HG02870 (cell line): ENCODE data around the gene ZNF212.
"Not testable (repeated sequence)": the region's sequence is repeated elsewhere in the genome, so short reads cannot be mapped to it uniquely, and the experiment has no call there.

ENCODE experiments used
- ATAC-seq: cut with Tn5 transposase; IDR thresholded peaks from one replicate; pipeline ENCODE4 v1.9.1; 2021; ENCODE audit warnings: mild to moderate bottlenecking, moderate library complexity; ENCODE audit not compliant: unreplicated experiment

Gene ZNF212

DNA sequence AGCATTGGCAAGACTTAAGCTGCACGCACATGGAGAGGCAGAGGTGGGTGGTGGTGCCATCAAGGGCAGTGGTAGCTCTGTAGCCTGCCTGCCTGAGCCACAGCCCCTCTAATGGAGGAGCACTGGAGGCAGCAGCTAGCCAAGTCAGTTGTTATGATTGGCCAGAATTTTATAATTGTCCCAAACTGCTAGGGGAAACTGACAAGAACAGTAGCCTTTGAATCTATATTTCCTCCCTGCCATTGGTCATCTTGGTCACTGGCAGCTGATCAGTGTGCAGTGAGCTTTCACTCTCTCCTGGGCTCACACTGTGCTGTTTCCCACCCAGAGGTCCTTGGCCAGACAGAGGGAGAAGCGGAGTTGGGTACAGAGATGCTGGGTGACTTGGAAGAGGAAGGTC, 12.9 kb downstream of the ZNF212 start:
- no peak for ATAC-seq

DNA sequence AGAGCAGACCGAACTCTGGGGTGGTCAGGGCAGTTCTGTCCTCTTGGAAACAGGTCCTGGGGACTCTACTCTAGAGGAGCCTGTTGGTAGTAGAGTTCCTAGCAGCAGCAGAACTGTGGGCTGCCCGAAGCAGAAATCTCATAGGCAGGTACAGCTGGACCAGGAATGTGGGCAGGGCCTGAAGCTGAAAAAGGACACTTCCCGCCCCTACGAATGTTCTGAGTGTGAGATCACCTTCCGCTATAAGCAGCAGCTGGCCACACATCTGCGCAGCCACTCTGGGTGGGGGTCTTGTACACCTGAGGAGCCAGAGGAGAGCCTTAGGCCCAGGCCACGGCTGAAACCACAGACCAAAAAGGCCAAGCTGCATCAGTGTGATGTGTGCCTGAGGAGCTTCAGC, 14.2 kb downstream of the ZNF212 start:
- no peak for ATAC-seq

DNA sequence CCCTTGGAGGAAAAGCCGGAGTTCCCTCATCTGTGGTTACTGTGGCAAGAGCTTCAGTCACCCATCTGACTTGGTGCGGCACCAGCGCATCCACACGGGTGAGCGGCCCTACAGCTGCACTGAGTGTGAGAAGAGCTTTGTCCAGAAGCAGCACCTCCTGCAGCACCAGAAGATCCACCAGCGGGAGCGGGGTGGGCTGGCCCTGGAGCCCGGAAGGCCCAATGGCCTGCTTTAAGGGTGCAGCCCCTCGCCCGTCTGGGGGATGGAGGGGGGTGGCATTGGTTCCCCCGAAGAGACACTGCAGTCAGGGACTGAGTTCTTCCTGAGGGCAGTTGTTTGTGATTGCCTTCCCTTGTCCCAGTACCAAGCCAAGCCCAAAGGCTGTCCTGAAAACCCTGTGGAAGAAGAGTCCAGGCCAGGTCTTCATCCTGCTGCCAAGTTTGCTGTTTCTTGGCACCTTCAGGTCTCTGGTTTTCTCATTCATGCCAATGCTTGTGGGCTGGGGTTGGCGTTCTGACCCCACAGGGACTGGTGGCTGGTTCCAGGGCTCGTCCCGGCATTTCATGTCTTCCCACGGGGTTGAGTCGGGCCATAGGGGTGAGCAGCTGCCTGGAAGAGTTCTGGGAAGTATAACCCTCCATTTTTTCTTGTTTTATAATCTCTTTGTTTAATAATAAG, 14.9 kb downstream of the ZNF212 start:
- ATAC-seq, result no peak

DNA sequence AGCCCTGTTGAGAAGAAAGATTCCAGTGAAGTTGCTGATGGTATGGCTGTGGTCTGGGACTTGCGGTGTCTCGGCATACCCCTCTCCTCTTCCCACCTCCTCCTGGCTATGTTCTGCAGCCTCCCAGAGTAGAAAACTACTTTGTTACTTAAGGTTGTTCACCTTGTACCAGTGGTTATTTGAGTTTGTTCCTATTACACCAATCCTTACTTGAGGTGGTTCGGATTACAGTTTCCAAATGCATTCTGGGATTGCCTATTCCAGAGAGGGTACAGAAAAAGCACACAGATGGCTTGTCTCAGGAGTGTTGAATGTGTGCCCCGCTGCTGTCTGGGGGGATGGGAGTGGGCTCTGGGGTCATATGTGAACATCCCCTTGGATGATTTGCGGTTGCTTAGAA, 15.7 kb downstream of the ZNF212 start:
- no peak for ATAC-seq

DNA sequence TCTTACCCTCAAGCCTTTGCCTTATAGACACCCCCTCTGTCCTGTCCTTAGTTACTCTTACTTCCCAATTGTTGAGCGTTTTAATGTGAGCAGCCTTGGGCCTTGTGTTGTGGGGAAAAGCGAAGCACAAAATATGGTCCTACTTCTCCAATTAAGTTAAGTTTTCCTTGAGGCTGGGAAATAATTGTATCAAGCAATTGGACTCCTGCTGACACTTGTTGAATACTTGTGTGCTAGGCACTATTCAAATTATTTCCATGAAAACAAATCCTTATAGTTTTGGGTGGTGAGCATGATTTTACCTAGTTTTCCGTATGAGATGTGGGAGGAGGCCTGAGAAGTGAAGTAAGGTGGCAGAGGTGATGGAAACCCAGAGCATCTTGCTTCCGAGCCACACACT, 17.1 kb downstream of the ZNF212 start:
- no peak for ATAC-seq

DNA sequence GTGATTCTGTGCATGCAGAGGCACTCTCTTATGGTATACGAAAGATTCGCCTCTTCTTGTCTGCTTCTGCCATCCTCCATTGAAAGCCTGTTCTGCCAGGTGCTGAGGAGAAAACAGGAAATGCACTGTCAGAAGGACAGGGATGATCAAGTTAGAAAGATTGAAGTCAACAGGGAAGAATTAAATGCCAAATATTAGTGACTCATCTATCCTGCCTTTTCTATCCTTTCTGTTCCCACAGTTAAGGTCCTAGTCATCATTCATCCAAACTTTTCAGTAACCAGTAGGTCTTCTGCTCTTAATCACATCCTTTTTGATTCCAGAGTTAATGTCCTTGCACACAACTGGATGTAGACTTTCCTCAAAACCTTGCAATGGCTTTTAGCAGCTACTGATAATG, 17.7 kb downstream of the ZNF212 start:
- ATAC-seq, result no peak

DNA sequence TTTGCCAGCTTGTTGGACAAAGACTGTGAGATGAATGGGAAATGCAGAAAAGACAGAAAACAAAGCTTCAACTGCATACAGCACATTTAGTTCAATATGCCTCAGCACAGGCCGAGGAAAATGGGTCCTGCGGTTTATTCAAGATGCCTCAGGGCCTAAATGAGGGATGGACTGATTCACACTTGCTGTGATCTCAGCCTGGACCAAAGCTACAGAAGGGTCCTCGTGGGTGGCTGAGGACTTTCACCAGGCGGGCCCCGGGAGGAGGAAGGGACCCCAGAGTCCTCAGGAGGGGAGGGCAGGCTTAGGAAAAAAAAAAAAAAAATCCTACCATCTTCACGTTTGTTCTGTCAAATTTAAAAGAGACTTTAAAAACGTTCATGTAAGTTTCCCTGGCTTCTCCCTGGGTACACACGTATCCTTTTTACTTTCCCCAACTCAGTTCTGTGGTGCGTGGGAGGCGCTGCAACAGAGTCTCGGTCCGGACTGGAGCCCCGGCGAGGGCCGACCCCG, 21.9 kb downstream of the ZNF212 start:
- ATAC-seq, result no peak

DNA sequence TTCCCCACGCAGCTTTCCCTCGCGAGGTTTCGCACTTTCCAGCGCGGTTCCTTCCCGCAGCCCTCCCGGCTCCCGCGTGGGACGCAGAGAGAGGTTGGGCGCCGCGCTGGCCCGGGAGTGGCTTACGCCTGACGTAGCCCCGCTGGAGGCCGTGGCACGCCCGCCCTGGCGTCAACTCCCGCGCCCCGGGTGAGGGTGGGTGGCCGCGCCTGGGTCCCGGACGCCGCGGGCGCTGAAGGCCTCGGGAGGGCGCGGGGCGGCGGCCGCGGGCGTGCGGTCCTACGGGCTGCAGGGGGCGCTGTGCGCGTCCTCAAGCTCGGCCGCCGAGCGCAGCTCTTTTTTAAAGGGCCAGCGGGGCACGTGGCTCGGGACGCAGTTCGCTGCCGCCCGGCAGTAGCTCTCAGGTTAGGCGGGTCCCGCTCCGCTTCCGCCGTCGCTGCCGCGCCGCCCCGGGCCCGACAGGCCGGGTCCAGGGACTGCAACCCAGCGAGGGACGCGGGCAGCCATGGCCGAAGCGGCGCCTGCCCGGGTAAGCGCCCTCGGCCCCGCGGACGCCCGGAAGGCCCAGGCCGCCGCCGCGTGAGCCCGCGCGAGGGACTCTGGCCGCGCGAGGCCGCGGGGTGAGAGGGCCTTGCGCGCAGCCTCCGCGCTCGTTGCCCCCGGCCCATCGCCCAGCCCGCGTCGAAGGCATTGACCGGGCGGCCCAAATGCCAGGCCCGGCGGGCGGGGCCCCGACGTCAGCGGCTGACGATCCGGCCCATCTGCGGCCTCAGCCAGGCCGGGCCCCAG, 22.6 kb downstream of the ZNF212 start, which contains the start of gene ZNF783:
Gene ZNF783 (plus strand): TSS at position 368 of the 789 bp plus-strand sequence. CDS start 138 bp downstream, at position 506.
- peak; percentile 73 for ATAC-seq

DNA sequence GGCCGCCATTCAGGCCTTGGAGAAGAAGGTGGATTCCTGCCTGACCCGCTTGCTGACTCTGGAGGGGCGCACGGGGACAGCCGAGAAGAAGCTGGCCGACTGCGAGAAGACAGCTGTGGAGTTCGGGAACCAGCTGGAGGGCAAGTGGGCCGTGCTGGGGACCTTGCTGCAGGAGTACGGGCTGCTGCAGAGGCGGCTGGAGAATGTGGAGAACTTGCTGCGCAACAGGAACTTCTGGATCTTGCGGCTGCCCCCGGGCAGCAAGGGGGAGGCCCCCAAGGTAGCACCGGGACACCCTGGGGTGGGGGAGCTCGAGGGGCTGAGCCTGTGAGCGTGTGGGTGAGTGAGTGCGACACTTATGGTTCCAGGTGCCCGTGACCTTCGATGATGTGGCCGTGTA, 27.0 kb downstream of the ZNF212 start:
- no peak for ATAC-seq

DNA sequence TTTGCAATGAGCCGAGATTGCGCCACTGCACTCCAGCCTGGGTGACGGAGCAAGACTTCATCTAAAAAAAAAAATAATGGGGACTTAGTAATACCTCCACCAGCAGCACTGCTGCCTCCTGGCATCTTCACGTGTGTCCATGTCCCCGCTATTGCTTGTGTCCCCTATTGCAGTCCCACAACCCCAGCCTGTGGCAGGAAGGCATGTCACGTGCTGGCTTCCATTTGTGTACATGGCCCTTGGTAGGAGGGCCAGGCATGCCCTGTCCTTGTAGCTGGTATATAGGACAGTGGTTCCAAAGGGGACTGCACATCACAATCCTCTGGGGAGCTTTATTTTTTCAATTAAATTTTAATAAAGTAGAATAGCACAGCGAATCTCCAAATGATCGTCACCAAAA, 28.3 kb downstream of the ZNF212 start:
- ATAC-seq, result no peak

DNA sequence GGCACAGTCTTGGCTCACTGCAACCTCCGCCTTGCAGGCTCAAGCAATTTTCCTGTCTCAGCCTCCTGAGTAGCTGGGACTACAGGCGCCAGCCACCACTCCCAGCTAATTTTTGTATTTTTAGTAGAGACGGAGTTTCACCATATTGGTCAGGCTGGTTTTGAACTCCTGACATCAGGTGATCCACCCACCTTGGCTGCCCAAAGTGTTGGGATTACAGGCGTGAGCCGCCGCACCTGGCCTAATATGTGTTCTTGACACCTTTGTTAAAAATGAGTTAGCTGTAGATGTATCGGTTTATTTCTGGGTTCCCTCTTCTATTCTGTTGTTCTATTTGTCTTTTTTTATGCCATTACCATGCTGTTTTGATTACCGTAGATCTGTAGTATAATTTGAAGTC, 35.0 kb downstream of the ZNF212 start:
- ATAC-seq, result not testable (repeated sequence)

DNA sequence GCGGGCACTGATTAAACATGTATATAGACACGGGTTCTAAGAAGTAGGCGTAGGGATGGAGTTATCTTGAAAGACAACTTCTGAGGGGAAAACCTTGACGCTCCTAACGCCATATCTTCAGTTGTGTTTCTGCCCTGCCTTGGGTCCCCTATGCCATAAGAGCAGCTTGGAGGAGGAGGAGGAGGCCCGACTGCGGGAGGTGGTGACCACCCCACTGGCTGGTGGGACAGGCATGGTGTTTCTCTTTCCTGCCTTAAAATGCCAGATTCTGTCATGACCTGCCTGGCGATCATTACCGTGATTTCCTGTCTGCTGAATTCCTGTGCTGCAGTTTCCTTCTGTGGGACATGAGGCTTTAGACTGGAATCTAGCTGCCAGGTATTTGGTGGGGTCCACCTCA, 38.4 kb downstream of the ZNF212 start:
- ATAC-seq, result no peak

DNA sequence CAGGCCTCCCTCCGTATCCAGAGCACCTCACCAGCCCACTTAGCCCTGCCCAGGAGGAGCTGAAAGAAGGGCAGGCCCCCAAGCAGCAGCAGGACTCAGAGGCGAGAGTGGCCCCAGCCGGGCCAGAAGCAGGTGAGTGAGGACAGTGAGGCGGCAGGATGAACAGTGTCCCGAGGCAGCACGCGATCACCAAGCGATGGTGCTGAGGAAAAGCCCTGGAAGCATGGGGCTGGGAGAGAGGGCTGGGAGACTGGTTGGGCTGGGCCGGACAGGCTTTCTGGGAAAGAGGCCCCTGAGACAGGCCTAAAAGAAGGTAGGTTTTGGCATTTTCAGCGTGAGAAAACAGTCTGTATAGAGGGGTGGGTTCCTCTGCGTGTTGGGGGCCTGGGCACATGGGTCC, 38.9 kb downstream of the ZNF212 start:
- no peak for ATAC-seq

DNA sequence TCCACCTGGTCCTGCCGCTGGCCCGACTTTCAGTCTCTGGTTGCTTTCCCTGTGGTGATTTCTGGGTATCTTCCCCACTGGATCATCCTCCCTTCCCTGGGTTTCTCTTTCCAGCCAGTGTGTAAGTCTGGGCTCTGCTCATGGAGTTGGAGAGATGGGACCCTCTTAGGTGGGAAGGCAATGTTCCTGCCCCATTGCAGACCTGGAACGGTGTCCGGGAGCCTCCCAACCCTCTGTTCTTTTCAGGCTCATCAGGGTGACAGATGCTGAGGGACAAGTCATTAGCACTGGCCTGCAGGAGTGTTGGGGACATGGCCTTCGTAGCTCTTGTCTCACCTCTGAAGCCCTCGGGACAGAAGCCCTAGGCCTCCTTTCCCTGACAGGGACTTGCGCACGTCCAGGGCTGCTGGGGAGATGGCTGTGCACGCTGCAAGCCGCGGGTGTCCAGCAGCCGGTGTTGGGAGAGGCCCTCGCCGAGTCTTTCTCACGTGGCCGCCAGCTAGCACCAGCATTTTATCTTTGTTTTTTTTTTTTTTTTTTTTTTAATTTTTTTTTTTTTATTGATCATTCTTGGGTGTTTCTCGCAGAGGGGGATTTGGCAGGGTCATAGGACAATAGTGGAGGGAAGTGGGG, 39.8 kb downstream of the ZNF212 start:
- ATAC-seq, result no peak

DNA sequence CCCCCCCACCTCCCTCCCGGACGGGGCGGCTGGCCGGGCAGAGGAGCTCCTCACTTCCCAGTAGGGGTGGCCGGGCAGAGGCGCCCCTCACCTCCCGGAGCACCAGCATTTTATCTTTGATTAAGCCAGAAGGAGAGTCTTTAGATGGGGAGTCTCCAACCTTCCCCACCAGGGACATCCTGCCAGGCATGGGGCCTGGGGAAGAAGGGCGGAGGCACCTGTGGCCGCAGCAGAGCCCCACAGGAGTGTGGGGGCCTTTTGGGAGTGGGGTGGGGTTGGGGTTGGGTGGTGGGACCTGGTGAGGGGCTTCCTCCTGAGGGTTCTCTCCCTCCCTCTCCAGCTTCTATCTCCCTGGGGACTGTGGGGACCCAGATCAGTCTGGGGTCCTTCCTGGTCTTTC, 40.7 kb downstream of the ZNF212 start:
- no peak for ATAC-seq

DNA sequence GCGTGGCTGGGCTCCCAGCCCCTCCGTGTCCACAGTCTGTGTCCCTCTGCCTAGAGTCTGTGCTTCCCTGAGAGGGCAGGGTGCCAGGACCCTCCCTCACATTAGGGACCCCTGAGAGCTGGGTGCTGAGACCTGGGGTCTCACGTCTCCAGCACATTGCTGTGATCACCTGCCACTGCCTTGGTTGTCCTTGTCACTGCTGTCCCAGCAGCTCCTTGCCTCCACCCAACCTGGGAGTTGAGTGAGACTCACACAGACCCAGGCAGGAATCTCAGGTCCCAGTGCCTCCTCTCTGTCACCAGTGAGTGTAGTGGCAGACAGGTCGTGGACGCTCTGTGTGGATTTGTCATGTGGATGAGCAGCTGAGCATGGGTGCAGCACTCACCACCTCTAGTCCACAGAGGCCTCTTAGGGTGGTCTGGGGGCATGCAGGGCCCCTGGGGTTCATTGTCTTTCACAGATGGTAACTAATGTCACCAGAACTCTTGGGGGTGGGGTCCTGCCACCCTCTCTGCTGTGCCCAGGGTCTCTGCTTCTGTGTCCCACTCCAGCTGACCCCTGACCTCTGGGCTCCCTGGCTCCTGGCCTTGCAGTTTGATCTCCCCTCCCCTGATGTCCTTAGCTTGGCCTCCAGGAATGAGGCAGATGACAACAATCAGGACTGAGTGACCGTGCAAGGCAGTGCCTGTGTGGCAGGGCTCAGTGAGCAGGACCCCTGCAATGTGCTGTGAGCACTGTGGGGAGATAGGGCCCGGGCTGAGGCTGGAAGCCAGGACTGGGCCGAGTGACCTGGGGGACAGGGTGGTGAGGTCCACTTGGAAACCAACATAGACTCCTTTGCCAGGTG, 41.4 kb downstream of the ZNF212 start:
- no peak for ATAC-seq

DNA sequence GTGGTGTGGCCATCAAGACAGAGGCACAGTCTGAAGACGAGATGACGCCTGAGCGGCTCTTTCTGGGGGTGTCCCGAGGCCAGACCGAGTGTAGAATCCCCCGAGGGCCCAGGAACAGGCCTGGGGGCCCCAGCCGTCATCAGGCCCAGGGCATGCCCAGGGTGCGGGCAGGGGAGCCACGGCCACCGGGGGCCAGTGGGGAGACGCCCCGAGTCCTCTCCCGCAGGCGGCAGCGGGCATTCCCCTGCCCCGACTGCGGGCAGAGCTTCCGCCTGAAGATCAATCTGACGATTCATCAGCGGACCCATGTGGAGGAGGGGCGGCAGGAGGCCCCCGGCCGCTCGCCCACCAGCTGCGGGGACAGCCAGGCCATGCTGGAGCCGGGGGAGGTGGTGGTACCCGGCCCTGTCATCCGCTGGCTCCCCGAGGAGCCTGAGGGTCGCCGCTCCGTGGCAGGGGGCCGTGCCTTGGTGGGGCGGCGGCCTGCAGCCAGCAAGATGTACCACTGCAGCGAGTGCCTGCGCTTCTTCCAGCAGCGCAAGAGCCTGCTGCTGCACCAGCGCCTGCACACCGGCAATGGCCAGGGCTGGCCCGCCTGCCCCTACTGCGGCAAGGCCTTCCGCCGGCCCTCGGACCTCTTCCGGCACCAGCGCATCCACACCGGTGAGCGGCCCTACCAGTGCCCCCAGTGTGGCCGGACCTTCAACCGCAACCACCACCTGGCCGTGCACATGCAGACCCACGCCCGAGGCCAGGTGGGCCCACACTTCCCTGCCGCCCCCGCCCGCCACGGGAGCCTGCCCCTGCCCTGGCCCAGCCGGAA, 42.3 kb downstream of the ZNF212 start:
- no peak for ATAC-seq

DNA sequence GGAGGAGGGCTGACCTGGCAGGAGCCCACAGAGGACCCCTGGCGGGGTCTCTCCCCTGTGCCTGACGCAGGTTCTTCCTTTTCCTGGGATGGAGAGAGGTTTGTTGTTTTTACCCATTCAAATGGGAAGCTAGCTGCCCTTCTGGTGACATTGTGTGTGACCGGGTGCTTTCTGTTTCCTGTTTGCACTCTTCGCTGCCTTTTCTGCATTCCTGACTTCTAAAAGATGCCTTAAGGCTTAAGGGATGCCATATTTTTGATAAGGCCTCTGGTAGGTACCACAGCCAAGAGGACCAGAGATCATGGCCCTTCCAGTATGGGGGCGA, 42.8 kb downstream of the ZNF212 start:
- ATAC-seq, result no peak

DNA sequence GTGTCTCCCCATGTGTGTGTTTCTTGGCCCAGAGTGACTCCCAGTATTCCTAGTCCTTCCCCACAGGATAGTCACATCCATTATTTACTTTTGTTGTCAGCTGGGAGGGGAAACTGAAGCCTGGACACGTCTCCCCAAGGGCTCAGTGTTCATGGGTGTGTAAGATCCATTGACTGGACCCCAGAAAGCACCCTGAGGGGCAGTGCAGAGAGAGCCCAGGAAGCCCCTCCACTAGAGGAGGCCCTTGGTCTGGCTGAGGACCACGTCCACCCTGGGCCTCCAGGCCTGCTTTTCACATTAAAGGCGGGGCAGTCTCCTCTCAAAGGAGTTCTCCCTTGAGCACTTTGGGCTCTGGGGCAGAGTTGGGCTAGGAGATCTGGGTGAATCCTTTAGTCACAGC, 43.9 kb downstream of the ZNF212 start:
- no peak for ATAC-seq

DNA sequence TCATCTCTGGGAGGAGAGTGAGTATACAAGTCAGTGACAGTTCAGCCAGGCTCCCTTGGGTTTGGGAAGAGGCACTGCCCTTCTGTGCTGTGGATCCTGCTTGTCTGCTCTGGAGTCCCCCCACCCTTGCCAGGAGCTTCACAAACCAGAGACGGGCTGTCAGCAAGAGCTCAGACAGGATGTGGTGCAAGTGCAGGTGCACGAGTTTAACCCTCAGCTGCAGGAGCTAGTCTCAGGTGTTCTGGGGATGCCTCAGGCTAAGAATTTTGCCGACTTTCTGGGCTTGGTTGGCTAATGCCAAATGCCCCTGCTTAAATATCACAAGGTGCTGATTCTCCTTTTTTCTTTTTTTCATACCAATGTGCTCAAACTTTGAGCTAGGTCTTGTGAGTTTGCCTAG, 44.9 kb downstream of the ZNF212 start:
- no peak for ATAC-seq
